Activated T-helper 1 cell treated with anti-CD3 and anti-CD28 coated beads, Interleukin-12 subunit alpha, Interleukin-12 subunit beta, Interleukin-2, Interleukin-4 antibody, amounts not matched to agents 30 ng/mL and 10 ng/mL and 1 ng/mL, durations not matched to agents 14 hours and 24 hours and 36 hours (primary cell): ENCODE measurements around the gene SLC32A1. TPM values are rescaled to one million over a fixed set of nuclear protein-coding genes. Genes with fewer than 3 reads are reported as not detected.

Experiments used
- DNase-seq: peaks from one replicate; pipeline ENCODE4 v3.0.0; 2021; ENCODE audit warnings: low spot score
- H3K27ac Mint-ChIP-seq: one replicate; pipeline ENCODE4 v1.8.0; 2021; ENCODE audit warnings: mild to moderate bottlenecking, mixed read lengths
- H3K27me3 Mint-ChIP-seq: one replicate; pipeline ENCODE4 v1.8.0; 2022; ENCODE audit warnings: mild to moderate bottlenecking, moderate library complexity, mixed read lengths; ENCODE audit not compliant: insufficient read depth
- H3K36me3 Mint-ChIP-seq: one replicate; pipeline ENCODE4 v1.8.0; 2021; ENCODE audit warnings: low read depth, mixed read lengths
- H3K4me1 Mint-ChIP-seq: one replicate; pipeline ENCODE4 v1.8.0; 2021; ENCODE audit warnings: low read depth, mixed read lengths
- H3K4me3 Mint-ChIP-seq: one replicate; pipeline ENCODE4 v1.8.0; 2021; ENCODE audit warnings: mild to moderate bottlenecking, moderate library complexity, mixed read lengths
- H3K9me3 Mint-ChIP-seq: one replicate; pipeline ENCODE4 v1.8.0; 2021; ENCODE audit warnings: mixed read lengths
- intact Hi-C: fragments of 100-400 bp; cut with micrococcal nuclease; formaldehyde crosslinking; loops from one replicate; pipeline ENCODE4 v1.15.1; 2024
- total RNA-seq: library from RNA; stranded (reverse); gene quantifications from 2 replicates; pipeline ENCODE4 v1.2.3, GENCODE V29; 2022

Gene SLC32A1
- total RNA-seq: not detected in 2 replicates

DNA sequence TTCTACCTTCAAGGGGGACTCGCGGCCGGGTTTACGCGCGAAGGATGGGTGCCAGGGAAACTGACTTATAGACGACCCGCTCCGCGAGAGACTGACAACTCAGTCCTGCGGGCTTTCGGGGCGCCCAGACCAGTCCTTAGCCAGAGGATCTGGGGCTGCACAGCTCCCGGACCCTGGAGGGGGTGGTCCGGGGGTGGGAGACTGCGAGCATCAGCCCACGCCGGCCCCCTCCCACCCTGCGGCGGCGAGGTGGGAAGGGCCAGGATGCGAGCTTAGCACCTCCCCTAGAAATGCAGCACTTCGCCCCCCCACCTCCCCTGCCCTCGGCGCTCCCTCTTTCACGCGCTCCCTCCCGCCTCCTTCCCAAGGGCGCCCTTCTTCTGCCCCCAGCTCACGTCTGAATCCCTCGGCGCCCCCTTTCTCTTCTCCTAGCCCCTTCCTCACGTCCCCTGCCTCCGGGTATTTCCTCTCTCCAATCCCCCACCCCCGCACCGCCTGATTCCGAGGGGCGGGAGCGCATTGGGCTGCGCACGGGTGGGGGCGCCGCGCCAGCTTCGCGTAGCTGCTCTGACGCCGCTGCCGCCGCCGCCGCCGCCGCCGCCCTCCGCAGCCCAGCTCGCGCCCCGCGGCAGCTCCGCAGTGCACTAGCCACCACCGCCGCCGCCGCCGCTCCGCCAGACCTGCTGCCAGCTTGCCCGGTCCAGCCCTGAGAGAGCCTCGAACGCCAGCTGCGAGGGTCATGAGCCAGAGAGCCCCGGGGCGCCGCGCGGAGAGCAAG lies at the start of gene SLC32A1:
SLC32A1 (plus strand) TSS at position 639 of the 778 bp plus-strand sequence. CDS start 239 bp downstream, outside the sequence.
- peaks cover 85% of the 10 kb centered on the region for H3K27me3 Mint-ChIP-seq
- H3K36me3 Mint-ChIP-seq: peaks cover 6% of the 10 kb centered on the region
- no peak within 1 kb of the TSS for H3K4me3 Mint-ChIP-seq
- intact Hi-C loops: no loop called here
- DNase-seq: no peak
- peak within 1 kb of the TSS; percentile 87 for H3K27ac Mint-ChIP-seq
- peaks cover 38% of the 10 kb centered on the region for H3K4me1 Mint-ChIP-seq
- H3K9me3 Mint-ChIP-seq: peaks cover 6% of the 10 kb centered on the region

GRCh38 chr20:38674765-38675133 lies 49.5 kb upstream of the SLC32A1 start:
- H3K27ac Mint-ChIP-seq: peak overlapping the region; percentile 74
- DNase-seq: no peak
- H3K4me3 Mint-ChIP-seq: peak overlapping the region; percentile 77
- no peaks in the 10 kb centered on the region for H3K9me3 Mint-ChIP-seq
- H3K27me3 Mint-ChIP-seq: peaks cover 37% of the 10 kb centered on the region
- H3K36me3 Mint-ChIP-seq: no peaks in the 10 kb centered on the region
- H3K4me1 Mint-ChIP-seq: peaks cover 12% of the 10 kb centered on the region
- intact Hi-C loops: loop anchor here (1.0 to 5.0 kb wide), 2 partner anchors 58 to 74 kb away; partner anchors contain the start of gene ACTR5

DNA sequence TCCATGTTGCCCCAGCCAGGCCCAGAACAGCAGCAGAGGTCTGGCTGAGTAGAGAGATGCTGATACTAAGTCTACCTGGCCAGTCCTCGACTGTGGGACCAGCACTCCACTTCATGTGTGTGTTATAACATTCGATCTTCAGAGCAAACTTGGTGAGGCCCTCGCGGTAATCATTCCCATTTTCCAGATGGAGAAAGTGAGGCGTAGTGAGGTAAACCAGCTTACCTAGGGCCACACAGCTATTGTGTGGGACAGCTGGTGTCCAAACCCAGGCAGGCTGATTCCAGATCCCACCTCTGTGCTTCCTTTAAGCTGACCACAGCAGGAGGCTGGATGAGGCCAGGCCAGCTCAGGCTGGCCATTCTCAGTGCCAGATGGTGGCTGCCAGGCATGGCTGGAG lies 47.7 kb upstream of the SLC32A1 start:
- Mint-ChIP-seq H3K4me3 (no peak overlapping the region), H3K4me1 (peaks cover 12% of the 10 kb centered on the region), H3K27me3 (peaks cover 32% of the 10 kb centered on the region), H3K9me3 (no peaks in the 10 kb centered on the region), H3K27ac (no peak overlapping the region), H3K36me3 (no peaks in the 10 kb centered on the region)
- no peak for DNase-seq
- intact Hi-C loops: loop anchor here (5.0 kb wide), 1 partner anchor 56 kb away; no protein-coding TSS in a partner anchor

DNA sequence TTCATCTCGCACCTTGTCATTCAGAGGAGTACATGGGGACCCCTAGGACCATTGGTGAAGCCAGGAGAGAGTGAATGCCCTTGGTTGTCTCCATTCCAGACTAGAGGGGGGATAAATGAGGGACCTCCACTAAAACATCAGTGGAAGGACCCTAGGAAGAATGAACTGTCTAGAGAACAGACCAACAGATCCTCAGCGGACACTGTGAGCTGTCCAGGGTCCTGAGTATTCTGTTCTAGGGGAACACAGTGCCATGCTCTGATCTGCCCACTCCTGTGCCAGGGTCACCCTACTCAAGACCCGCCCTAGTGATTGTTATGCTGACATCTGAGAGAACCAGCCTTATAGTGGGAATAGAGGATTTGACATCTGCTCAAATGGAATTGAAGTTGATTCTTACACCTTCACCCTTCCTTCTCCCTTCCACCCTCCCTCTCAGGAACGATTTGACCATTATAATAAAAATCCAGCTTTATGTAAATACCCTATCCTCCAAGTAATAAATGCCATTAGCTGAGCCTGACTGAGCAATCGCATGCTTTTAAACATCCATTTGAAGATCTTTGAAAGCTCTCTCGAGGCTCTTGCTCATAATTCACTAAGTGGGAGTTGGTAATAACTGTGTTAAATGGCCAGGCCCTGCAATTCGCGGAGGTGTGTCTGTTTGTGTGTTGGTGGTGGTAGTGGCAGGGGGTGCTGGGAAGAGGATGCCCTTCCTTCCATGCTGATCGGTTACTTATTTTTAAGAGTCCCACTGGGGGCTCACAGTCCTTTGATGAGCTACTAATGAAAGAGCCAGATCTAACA lies 43.6 kb upstream of the SLC32A1 start:
- H3K27ac Mint-ChIP-seq: no peak overlapping the region
- intact Hi-C loops: no loop called here
- H3K27me3 Mint-ChIP-seq: peaks cover 13% of the 10 kb centered on the region
- DNase-seq: no peak
- no peaks in the 10 kb centered on the region for H3K36me3 Mint-ChIP-seq
- no peaks in the 10 kb centered on the region for H3K9me3 Mint-ChIP-seq
- H3K4me1 Mint-ChIP-seq: no peaks in the 10 kb centered on the region
- no peak overlapping the region for H3K4me3 Mint-ChIP-seq

- H3K27me3 Mint-ChIP-seq: peaks cover 15% of the 10 kb centered on the region
- intact Hi-C loops: no loop called here
Measured at GRCh38 chr20:38685271-38685670, 39.0 kb upstream of the SLC32A1 start.

DNA sequence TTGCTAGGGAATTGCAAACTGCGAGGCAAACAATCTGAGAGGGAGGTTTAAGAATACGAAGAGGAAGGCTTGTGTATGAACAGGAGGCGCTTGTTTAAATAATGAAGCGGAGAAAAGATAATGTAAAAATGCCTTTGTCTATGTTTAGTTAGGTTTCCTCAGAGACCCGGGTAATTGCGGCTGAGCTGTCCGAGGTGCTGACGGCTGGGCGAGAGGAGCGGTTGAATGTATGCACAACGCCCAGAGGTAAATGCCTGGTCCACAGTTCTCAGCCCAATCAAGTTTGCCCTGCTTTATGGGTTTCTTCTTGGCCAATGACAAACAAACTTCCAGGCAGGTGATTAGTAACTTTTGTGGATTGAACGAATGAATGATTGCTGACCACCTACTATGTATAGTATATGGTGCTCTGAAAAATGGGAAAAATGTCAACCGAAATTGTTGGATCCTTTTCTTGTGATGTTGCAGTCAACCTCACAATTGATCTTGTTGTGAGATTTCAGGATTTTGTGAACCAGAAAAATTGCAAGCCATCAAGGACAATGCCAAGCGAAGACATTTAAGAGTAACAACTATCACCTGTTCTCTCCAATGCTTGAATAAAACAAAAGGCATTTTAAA lies 38.3 kb upstream of the SLC32A1 start:
- H3K27ac Mint-ChIP-seq: no peak overlapping the region
- no peaks in the 10 kb centered on the region for H3K4me1 Mint-ChIP-seq
- H3K36me3 Mint-ChIP-seq: no peaks in the 10 kb centered on the region
- H3K4me3 Mint-ChIP-seq: no peak overlapping the region
- DNase-seq: no peak
- peaks cover 15% of the 10 kb centered on the region for H3K27me3 Mint-ChIP-seq
- no peaks in the 10 kb centered on the region for H3K9me3 Mint-ChIP-seq
- intact Hi-C loops: no loop called here

More at GRCh38 chr20:38685271-38685670, 39.0 kb upstream of the SLC32A1 start:
- Mint-ChIP-seq H3K9me3 (no peaks in the 10 kb centered on the region), H3K36me3 (no peaks in the 10 kb centered on the region), H3K4me3 (no peak overlapping the region), H3K27ac (no peak overlapping the region), H3K4me1 (no peaks in the 10 kb centered on the region)
- DNase-seq: no peak

DNA sequence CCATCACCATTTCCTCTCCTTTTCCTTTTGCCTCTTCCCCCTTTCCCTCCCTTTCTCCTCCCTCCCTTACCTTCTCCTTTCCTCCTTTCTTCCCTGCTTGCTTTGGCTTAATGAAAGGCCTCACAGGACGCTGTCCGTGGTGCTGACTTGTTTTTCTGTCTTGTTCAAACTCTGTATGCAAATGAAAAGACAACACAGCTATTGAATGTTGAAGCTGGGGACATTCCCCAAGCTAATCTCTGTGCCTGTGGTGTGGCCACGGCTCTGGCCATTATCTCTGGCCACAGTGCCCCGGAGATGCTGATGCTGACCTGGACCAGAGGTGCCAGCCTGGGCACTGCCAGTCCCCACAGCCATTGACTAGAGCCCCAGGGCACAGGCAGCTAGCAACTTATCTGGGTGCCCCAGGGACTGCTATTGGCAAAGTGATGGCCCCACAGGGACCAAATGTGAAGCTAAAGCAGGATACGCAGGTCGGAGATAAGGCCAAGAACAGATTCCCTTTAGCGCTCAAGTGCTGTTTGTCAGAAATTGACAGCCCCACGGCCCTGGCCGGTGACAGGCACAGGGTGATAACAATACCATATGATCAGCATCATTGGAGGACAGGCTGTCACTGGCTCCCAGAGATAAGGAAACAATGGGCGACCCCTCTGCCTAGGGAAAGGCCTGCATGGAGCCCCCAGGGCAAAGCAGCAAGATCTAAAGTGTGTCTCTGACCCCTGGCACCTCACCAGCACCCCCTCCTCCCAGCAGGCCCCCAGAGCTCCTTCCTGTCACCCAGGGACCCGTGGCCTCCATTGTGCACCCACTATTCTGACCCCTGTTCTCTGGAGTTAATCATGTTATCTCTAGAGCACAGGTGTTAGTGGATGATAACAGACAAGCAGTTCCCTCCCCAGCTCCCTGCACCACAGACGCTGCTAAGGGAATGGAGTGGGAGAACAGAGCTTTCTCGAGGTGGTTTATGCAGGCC lies 31.6 kb upstream of the SLC32A1 start:
- DNase-seq: peak; percentile 19
- H3K4me3 Mint-ChIP-seq: no peak overlapping the region
- no peaks in the 10 kb centered on the region for H3K4me1 Mint-ChIP-seq
- H3K27me3 Mint-ChIP-seq: peaks cover 8% of the 10 kb centered on the region
- H3K27ac Mint-ChIP-seq: no peak overlapping the region
- intact Hi-C loops: no loop called here
- no peaks in the 10 kb centered on the region for H3K9me3 Mint-ChIP-seq
- H3K36me3 Mint-ChIP-seq: no peaks in the 10 kb centered on the region

DNA sequence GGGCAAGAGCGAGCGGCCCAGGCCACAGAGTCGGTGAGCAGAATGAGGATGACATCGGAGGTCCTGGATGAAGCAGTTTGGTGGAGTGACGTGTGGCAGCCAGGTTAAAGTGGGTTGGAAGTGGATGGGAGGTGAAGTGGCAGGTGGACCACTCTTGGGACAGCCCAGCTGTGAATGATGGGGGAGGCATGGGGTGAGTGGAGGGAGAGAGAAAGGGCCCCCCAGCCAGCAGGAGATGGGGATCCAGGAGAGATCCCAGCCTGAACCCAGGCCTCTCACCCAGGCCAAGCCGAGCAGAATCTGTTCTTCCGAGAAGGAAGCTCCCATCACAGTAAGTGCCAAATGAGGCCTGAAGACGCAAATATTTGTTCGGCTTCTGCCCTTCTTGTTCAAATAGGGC lies 27.0 kb upstream of the SLC32A1 start:
- Mint-ChIP-seq H3K9me3 (no peaks in the 10 kb centered on the region), H3K27ac (no peak overlapping the region), H3K4me1 (no peaks in the 10 kb centered on the region), H3K4me3 (no peak overlapping the region), H3K27me3 (peaks cover 6% of the 10 kb centered on the region), H3K36me3 (no peaks in the 10 kb centered on the region)
- intact Hi-C loops: no loop called here
- no peak for DNase-seq

DNA sequence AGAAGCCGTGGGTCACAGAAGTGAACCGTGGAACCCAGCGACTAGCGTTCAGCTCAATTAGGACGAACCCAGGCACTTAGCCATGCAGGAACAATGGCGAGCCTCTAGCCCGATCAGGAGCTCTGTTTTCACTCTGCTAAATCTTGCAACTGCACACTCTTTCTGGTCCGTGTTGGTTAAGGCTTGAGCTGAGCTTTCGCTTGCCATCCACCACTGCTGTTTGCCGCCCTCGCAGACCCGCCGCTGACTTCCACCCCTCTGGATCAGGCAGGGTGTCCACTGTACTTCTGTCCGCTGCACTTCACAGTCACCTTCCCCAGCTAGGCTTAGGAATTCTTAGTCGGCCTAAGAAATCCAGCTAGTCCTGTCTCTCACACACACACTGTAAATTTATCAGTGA lies 25.7 kb upstream of the SLC32A1 start:
- Mint-ChIP-seq H3K27me3 (peaks cover 6% of the 10 kb centered on the region), H3K4me3 (no peak overlapping the region), H3K27ac (no peak overlapping the region), H3K4me1 (no peaks in the 10 kb centered on the region), H3K9me3 (no peaks in the 10 kb centered on the region), H3K36me3 (no peaks in the 10 kb centered on the region)
- intact Hi-C loops: no loop called here
- no peak for DNase-seq

GRCh38 chr20:38700141-38700540 lies 24.1 kb upstream of the SLC32A1 start:
- Mint-ChIP-seq H3K4me3 (no peak overlapping the region), H3K9me3 (no peaks in the 10 kb centered on the region), H3K27me3 (peaks cover 10% of the 10 kb centered on the region), H3K27ac (no peak overlapping the region), H3K36me3 (no peaks in the 10 kb centered on the region), H3K4me1 (no peaks in the 10 kb centered on the region)
- DNase-seq: no peak
- intact Hi-C loops: no loop called here

DNA sequence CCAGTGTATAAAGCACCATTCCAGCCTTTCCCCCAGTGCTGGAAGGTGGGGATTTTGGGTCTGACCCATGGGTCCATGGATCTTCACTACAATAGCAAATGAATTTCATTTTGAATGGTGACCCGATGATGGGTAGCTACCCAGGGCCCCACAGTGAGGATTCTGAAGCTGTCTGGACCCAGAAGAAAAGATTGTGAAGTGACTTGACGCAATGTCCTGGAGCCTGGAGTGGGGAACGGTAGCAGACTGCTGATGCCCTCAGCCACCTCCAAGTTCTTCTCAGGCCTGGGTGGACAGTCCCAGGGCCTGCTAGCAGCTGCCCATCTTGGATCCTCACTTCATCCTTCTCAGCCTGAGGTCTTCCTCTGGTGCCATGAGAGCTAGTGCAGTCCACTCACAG lies 23.4 kb upstream of the SLC32A1 start:
- Mint-ChIP-seq H3K4me1 (no peaks in the 10 kb centered on the region), H3K27me3 (peaks cover 8% of the 10 kb centered on the region), H3K27ac (no peak overlapping the region), H3K9me3 (no peaks in the 10 kb centered on the region), H3K36me3 (no peaks in the 10 kb centered on the region), H3K4me3 (no peak overlapping the region)
- DNase-seq: no peak
- intact Hi-C loops: no loop called here

- intact Hi-C loops: no loop called here
- Mint-ChIP-seq H3K36me3 (no peaks in the 10 kb centered on the region), H3K4me1 (no peaks in the 10 kb centered on the region), H3K27ac (no peak overlapping the region), H3K27me3 (peaks cover 21% of the 10 kb centered on the region), H3K4me3 (no peak overlapping the region), H3K9me3 (no peaks in the 10 kb centered on the region)
- DNase-seq: no peak
Measured at GRCh38 chr20:38703526-38703925, 20.8 kb upstream of the SLC32A1 start.
